ENCODE data around the gene LIME1.

LIME1 gene

GRCh38 chr20:63704749-63705117 is 31.7 kb upstream of the LIME1 start:
- no peak overlapping the region for H3K27ac ChIP-seq (ENCODE audit: low read length)
- H3K36me3 ChIP-seq (ENCODE audit: control insufficient read depth in 2 of 2, insufficient read depth in 2 of 2, low read length in 2 of 2) = peaks cover 11 to 24% of the 10 kb centered on the region in 2 donors
- H3K9me3 ChIP-seq (ENCODE audit: control insufficient read depth in 2 of 2, low read length in 2 of 2) = no peaks in the 10 kb centered on the region
- peaks cover 30% of the 10 kb centered on the region for H3K4me1 ChIP-seq (ENCODE audit: control insufficient read depth, insufficient read depth, low read length)
- H3K9ac ChIP-seq (ENCODE audit: low read length in 2 of 2) = no peak overlapping the region
- H3K4me3 ChIP-seq (ENCODE audit: low read length in 2 of 2) = no peak overlapping the region
- no peaks in the 10 kb centered on the region for H3K27me3 ChIP-seq (ENCODE audit: control insufficient read depth in 1 of 2, insufficient read depth in 2 of 2, low read length in 2 of 2)

- H3K27ac ChIP-seq (ENCODE audit: low read length) = no peak overlapping the region
- peaks cover 29% of the 10 kb centered on the region for H3K4me1 ChIP-seq (ENCODE audit: control insufficient read depth, insufficient read depth, low read length)
- H3K4me3 ChIP-seq (ENCODE audit: low read length in 2 of 2) = no peak overlapping the region
- no peaks in the 10 kb centered on the region for H3K27me3 ChIP-seq (ENCODE audit: control insufficient read depth in 1 of 2, insufficient read depth in 2 of 2, low read length in 2 of 2)
- H3K9me3 ChIP-seq (ENCODE audit: control insufficient read depth in 2 of 2, low read length in 2 of 2) = no peaks in the 10 kb centered on the region
- H3K9ac ChIP-seq (ENCODE audit: low read length in 2 of 2) = no peak overlapping the region
- peaks cover 11 to 24% of the 10 kb centered on the region in 2 donors for H3K36me3 ChIP-seq (ENCODE audit: control insufficient read depth in 2 of 2, insufficient read depth in 2 of 2, low read length in 2 of 2)
Observed at GRCh38 chr20:63705232-63706026, 31.0 kb upstream of the LIME1 start.

- Histone ChIP-seq H3K9me3 (ENCODE audit: control insufficient read depth in 2 of 2, low read length in 2 of 2) (no peaks in the 10 kb centered on the region), H3K9ac (ENCODE audit: low read length in 2 of 2) (peak overlapping the region; percentile 80 to 85), H3K27me3 (ENCODE audit: control insufficient read depth in 1 of 2, insufficient read depth in 2 of 2, low read length in 2 of 2) (no peaks in the 10 kb centered on the region), H3K36me3 (ENCODE audit: control insufficient read depth in 2 of 2, insufficient read depth in 2 of 2, low read length in 2 of 2) (peaks cover 11 to 26% of the 10 kb centered on the region in 2 donors), H3K27ac (ENCODE audit: low read length) (peak overlapping the region; percentile 67), H3K4me1 (ENCODE audit: control insufficient read depth, insufficient read depth, low read length) (peaks cover 29% of the 10 kb centered on the region), H3K4me3 (ENCODE audit: low read length in 2 of 2) (peak overlapping the region; percentile 61 to 83)
Observed at GRCh38 chr20:63706027-63706695, 30.3 kb upstream of the LIME1 start.

- peaks cover 11 to 27% of the 10 kb centered on the region in 2 donors for H3K36me3 ChIP-seq (ENCODE audit: control insufficient read depth in 2 of 2, insufficient read depth in 2 of 2, low read length in 2 of 2)
- H3K9me3 ChIP-seq (ENCODE audit: control insufficient read depth in 2 of 2, low read length in 2 of 2) = no peaks in the 10 kb centered on the region
- peaks cover 29% of the 10 kb centered on the region for H3K4me1 ChIP-seq (ENCODE audit: control insufficient read depth, insufficient read depth, low read length)
- H3K4me3 ChIP-seq (ENCODE audit: low read length in 2 of 2) = peak overlapping the region; percentile 61 to 83
- peak overlapping the region; percentile 67 for H3K27ac ChIP-seq (ENCODE audit: low read length)
- H3K9ac ChIP-seq (ENCODE audit: low read length in 2 of 2) = peak overlapping the region; percentile 80 to 85
- H3K27me3 ChIP-seq (ENCODE audit: control insufficient read depth in 1 of 2, insufficient read depth in 2 of 2, low read length in 2 of 2) = no peaks in the 10 kb centered on the region
Observed at GRCh38 chr20:63706852-63707557, 29.5 kb upstream of the LIME1 start.

- H3K36me3 ChIP-seq (ENCODE audit: control insufficient read depth in 2 of 2, insufficient read depth in 2 of 2, low read length in 2 of 2) = peaks cover 16 to 29% of the 10 kb centered on the region in 2 donors
- no peaks in the 10 kb centered on the region for H3K9me3 ChIP-seq (ENCODE audit: control insufficient read depth in 2 of 2, low read length in 2 of 2)
- peak within 1 kb of the TSS; percentile 80 to 85 for H3K9ac ChIP-seq (ENCODE audit: low read length in 2 of 2)
- H3K4me1 ChIP-seq (ENCODE audit: control insufficient read depth, insufficient read depth, low read length) = peaks cover 29% of the 10 kb centered on the region
- H3K27me3 ChIP-seq (ENCODE audit: control insufficient read depth in 1 of 2, insufficient read depth in 2 of 2, low read length in 2 of 2) = no peaks in the 10 kb centered on the region
- peak within 1 kb of the TSS; percentile 67 for H3K27ac ChIP-seq (ENCODE audit: low read length)
- H3K4me3 ChIP-seq (ENCODE audit: low read length in 2 of 2) = peak within 1 kb of the TSS; percentile 71 to 83
Observed at GRCh38 chr20:63707558-63708300, 28.7 kb upstream of the LIME1 start, which contains the start of the genes ARFRP1 and ZGPAT. Gene ARFRP1, minus strand, starts transcription at chr20:63707976. Its CDS starts 885 bp downstream, at chr20:63707091. Gene ZGPAT, plus strand, starts transcription at chr20:63708039. Its CDS starts 542 bp downstream, at chr20:63708581.

GRCh38 chr20:63708301-63709148 is 27.9 kb upstream of the LIME1 start:
- Histone ChIP-seq H3K27ac (ENCODE audit: low read length) (no peak overlapping the region), H3K9me3 (ENCODE audit: control insufficient read depth in 2 of 2, low read length in 2 of 2) (no peaks in the 10 kb centered on the region), H3K4me3 (ENCODE audit: low read length in 2 of 2) (peak overlapping the region; percentile 71 to 83), H3K36me3 (ENCODE audit: control insufficient read depth in 2 of 2, insufficient read depth in 2 of 2, low read length in 2 of 2) (peaks cover 16 to 30% of the 10 kb centered on the region in 2 donors), H3K4me1 (ENCODE audit: control insufficient read depth, insufficient read depth, low read length) (peaks cover 29% of the 10 kb centered on the region), H3K27me3 (ENCODE audit: control insufficient read depth in 1 of 2, insufficient read depth in 2 of 2, low read length in 2 of 2) (no peaks in the 10 kb centered on the region), H3K9ac (ENCODE audit: low read length in 2 of 2) (peak overlapping the region; percentile 62 to 64)

- H3K27ac ChIP-seq (ENCODE audit: low read length) = no peak overlapping the region
- peaks cover 29% of the 10 kb centered on the region for H3K4me1 ChIP-seq (ENCODE audit: control insufficient read depth, insufficient read depth, low read length)
- H3K9ac ChIP-seq (ENCODE audit: low read length in 2 of 2) = no peak overlapping the region
- H3K4me3 ChIP-seq (ENCODE audit: low read length in 2 of 2) = peak overlapping the region; percentile 71 to 83
- no peaks in the 10 kb centered on the region for H3K27me3 ChIP-seq (ENCODE audit: control insufficient read depth in 1 of 2, insufficient read depth in 2 of 2, low read length in 2 of 2)
- peaks cover 10 to 29% of the 10 kb centered on the region in 2 donors for H3K36me3 ChIP-seq (ENCODE audit: control insufficient read depth in 2 of 2, insufficient read depth in 2 of 2, low read length in 2 of 2)
- H3K9me3 ChIP-seq (ENCODE audit: control insufficient read depth in 2 of 2, low read length in 2 of 2) = no peaks in the 10 kb centered on the region
Observed at GRCh38 chr20:63709149-63709527, 27.3 kb upstream of the LIME1 start.

- Histone ChIP-seq H3K36me3 (ENCODE audit: control insufficient read depth in 2 of 2, insufficient read depth in 2 of 2, low read length in 2 of 2) (peaks cover 4 to 17% of the 10 kb centered on the region in 2 donors), H3K4me1 (ENCODE audit: control insufficient read depth, insufficient read depth, low read length) (peaks cover 25% of the 10 kb centered on the region), H3K27me3 (ENCODE audit: control insufficient read depth in 1 of 2, insufficient read depth in 2 of 2, low read length in 2 of 2) (no peaks in the 10 kb centered on the region), H3K4me3 (ENCODE audit: low read length in 2 of 2) (no peak overlapping the region), H3K9me3 (ENCODE audit: control insufficient read depth in 2 of 2, low read length in 2 of 2) (no peaks in the 10 kb centered on the region), H3K27ac (ENCODE audit: low read length) (no peak overlapping the region), H3K9ac (ENCODE audit: low read length in 2 of 2) (no peak overlapping the region)
Observed at GRCh38 chr20:63711085-63711645, 25.3 kb upstream of the LIME1 start.

DNA sequence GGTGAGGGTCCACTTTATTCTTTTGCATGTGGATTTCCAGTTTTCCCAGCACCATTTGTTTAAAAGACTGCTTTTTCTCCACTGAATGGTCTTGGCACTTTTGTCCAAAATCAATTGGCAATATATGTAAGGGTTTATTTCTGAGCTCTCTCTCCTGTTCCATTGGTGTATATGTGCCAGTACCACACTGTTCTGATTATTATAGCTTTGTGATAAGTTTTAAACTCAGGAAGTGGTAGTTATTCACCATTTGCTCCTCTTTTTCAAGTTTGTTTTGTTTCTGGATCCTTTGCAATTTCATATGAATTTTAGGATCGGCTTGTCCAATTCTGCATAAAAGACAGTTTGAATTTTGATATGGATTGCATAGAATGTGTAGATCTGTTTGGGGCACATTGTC is 24.3 kb upstream of the LIME1 start:
- Histone ChIP-seq H3K9me3 (ENCODE audit: control insufficient read depth in 2 of 2, low read length in 2 of 2) (no peaks in the 10 kb centered on the region), H3K36me3 (ENCODE audit: control insufficient read depth in 2 of 2, insufficient read depth in 2 of 2, low read length in 2 of 2) (peaks cover 4 to 15% of the 10 kb centered on the region in 2 donors), H3K27me3 (ENCODE audit: control insufficient read depth in 1 of 2, insufficient read depth in 2 of 2, low read length in 2 of 2) (no peaks in the 10 kb centered on the region), H3K27ac (ENCODE audit: low read length) (no peak overlapping the region), H3K4me1 (ENCODE audit: control insufficient read depth, insufficient read depth, low read length) (peaks cover 15% of the 10 kb centered on the region), H3K4me3 (ENCODE audit: low read length in 2 of 2) (no peak overlapping the region), H3K9ac (ENCODE audit: low read length in 2 of 2) (no peak overlapping the region)

Data from stomach smooth muscle (tissue), 2 donors.